NCI-H748 treated with DMSO at 0.1 percent for 48 hours (cell line): ENCODE data around the gene TSLP.

Source experiments
- DNase-seq: peaks from one replicate; lab custom pipeline; 2025; lab: John Stamatoyannopoulos, UW

TSLP gene

DNA sequence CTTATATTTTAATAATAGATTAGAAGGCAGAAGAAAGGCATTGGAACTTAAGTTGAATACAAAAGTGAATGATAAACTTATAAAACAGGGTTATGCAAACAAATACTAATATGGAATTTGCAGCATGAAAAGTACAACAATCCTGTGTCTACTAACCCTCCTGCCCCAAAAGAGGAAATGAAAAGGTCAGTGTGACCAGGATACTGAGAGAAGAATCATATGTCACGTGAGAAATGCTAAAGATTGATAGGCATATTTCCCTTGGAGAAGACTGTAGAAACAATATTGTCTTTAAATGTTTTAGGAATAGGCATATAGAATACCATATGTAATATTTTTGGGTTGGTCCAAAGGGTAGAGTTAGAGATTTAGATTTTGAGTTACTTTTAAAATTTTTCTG lies 24.5 kb downstream of the TSLP start:
- no peak for DNase-seq

DNA sequence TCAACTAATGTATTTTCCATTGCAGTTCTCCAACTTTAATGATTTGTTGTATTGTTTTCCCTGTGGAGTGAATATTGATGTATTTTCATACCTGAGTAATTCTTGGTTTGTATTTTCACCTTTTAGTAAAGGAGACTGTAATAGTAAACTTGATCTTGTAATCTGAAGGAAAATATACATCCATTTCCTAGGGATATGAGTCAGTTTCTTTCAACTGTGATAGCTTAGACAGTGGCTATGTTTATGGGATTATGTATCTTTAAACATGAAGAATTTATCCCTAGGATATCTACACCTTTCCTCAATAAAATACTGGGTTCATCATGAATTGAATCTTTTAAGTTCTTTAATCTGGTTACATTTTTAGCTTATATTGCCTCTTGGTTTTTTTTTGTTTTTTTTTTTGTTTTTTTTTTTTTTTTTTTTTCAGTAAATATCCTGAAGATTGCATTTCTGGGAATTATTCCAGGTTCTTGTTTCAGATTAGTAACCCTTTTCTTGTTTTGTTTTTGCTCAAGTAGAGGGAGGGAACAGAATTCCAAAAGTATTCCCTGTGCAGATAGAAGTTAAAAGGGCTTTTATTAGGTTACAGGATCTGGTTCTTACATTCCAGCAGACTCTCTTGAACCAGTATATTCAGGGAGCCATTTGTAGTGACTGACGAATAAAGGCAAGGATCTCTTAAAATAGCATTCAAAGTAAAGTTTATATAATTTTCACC lies 27.7 kb downstream of the TSLP start:
- no peak for DNase-seq

DNA sequence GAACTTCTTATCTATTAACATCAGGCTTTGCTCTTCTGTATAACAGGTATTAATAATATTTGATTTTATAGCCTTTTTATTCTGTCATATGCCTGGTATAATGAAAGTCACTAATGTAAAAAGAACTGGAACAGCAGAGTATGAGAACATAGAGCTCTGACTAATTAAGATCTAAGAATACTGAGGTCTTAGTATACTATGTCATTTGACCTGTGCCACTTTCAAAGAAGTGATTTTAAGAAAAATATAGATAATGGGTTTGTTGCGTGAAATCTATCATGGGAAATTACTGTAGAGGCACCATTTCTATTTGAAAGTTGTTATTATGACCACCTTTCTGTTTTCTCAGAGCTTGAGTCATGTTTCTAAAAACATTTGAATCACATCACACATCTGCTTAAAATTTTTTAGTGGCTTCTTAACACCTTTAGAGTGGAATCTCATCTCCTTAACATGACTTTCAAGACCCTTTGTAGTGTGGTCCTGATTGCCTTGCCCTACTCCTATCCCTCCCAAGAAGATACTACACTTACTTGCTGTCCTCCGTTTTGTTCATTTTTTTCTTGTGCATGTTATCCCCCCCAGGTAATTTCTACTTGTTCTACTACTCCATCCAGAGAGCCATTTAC lies 34.9 kb downstream of the TSLP start:
- DNase-seq: no peak

DNA sequence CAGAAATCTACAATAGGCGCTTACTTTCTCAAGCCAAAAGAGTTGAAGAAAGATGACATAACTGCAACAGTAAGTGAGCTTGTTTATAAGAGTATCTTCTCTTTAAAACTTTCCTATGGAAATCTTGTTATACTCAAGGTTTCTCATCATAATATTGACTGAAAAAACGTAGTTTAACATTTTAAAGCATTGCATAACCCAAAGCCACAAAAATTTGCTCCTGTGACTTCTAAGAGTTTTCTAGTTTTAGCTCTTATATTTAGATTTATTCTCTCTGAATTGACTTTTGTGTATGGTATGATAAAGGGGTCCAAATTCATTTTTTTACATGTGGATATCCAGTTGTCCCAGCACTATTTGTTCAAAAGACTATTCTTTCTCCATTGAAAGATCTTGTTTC lies 35.9 kb downstream of the TSLP start:
- no peak for DNase-seq

DNA sequence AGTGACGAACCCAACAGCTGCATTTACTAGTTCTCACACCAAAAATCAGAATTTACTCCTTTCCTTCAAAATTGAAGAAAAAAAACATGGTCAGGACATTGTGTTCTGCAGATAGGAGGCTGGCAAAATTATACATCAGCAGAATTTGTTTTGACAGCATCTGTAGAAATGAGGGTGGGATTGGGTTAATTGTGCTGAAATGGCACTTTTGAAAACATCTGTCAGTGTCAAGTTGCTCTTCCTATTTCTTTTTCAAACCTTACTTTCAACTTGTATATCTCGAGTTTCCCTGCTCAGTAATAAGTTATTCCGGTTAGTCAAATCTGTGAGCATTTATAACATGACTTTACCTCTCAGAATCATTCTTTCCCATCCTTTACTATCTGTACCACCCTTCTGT lies 40.4 kb downstream of the TSLP start:
- DNase-seq: no peak

DNA sequence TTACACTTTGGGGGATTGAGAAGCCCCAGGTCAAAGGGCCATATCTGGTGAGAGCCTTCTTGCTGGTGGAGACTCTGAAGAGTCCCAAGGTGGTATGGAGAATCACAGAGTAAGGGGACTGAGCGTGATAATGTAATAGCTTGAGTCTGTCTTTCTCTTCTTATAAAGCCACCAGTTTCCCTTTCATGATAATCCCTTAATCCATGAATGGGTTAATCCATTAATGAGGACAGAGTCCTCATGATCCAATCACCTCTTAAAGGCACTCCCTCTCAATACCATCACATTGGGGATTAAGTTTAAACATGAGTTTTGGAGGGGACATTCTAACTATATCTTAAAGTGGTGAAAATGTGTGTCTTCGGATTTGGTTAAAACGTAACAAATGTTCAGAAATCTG lies 42.2 kb downstream of the TSLP start:
- no peak for DNase-seq

DNA sequence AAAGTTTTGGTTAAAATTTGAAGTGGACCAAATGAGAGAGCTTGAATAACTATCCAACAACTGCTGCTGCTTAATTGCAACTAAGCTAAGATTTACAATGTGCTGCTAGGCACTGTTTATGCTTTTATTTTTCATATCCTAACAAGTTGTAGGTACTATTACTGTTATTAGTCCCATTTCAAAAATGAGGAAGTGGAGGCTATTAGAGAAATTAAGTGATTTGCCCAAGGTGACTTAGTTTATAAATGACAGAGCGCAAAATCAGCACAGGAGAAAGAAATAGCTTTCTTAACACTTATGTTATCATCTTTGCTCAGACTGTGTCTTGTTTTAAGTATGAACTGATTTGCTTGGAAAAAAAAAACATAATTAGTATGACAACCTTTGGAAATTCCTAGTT lies 43.7 kb downstream of the TSLP start:
- no peak for DNase-seq

DNA sequence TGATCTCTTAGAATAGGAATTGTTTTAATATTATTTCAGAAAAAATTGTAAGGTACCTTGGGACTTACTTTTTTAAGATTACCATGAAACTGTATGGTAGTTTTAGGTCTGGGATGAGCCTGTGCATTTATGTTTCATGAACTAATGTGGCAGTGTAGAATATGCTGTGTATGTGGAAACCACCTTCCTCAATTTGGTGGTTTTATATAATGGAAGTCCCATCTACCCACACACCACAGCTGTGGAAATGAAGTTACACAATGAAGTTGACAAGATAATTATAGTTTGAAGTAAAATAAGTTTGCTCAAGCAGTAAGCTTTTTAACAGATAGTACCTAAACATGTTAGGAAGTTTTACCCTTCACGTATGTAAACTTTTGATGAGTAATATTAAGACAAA lies 45.0 kb downstream of the TSLP start:
- no peak for DNase-seq

DNA sequence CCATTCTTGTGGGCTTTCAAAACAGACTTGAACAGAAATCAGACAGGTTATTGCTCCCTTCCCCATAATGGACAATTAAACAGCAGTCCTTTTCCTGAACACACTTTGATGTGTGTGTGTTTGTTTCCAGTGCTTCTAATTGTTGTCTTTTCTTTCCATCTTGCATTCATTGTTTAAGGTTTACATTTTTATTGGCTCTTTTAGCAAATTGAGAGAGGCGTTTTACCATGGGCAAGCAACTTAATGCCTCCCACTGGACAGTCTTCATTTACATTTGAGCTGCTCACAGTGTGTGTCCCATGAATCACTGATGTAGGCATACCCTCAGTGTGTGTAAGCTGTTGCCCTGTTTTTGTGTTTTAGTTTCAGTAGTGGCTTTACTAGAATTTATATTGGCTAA lies 45.6 kb downstream of the TSLP start:
- DNase-seq: no peak

DNA sequence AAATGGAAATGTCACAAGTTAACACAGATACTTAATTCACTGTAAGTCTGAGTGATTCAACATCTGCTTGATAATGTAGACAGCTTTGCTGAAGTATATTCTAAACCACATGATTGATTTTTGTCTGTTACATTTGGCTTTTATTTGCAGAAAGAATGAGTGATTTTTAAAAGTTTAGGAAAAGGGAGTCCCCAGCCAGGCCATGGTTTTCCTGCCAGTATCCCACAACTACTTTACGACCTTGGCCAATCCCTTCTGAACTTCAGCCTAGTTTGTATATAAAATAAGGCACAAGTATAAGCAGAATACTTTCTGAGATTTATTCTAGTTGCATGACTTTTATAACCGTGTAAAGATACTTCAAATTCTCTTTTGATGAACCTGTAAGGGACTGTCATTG lies 47.7 kb downstream of the TSLP start:
- no peak for DNase-seq

DNA sequence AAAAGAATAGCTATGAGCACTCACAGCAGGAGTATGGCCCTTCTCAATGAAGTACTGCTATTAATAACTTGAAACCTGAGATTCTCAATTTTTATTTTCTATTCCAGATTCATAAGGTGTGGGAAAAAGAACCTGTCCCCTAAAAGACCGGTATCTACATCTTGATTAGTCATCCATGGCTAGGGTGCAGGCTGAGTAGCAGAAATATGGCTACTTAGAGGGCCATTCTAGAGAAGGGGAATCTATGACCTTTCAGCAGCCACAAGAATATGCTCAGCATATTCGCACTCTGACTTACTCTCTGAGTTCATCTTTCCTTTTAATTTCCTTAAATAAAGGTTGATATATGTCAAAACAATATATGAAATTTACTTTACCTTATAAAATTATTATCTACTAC lies 48.3 kb downstream of the TSLP start:
- no peak for DNase-seq

DNA sequence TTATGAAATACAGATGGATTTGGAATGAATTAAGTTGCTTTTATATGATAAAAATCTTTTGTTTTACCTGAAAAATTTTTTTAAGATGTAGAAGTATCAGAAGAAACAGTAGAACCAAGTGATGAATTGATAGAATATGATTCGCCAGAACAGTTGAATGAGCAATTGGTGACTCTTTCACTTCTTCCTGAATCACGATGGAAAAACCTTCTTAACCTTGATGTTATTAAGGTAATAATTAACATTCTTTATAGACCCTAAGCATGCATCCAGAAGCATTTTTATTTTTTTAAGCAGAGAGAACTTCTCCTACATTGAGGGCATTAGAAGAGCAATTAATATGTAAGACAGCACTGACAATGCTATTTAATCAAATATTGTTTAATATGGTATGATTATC lies 49.4 kb downstream of the TSLP start:
- no peak for DNase-seq

DNA sequence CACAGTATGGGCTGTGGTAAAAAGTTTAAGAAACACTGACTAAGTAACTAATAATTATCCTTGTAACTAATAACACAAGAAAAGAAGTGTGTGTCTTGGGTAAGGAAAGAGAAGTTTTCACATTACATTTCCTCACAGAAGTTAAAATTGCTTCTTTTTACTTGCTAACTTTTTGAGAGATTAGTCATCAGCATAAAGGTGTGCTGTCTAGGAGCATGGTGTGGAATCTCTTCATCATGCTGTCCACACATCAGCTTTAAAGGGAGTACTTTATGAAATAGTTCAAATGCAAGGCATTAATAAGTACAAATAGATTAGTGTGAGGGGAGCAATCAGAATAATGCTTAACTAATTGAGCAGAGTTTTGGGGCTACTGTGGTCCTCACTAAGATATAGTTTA lies 50.4 kb downstream of the TSLP start:
- no peak for DNase-seq

DNA sequence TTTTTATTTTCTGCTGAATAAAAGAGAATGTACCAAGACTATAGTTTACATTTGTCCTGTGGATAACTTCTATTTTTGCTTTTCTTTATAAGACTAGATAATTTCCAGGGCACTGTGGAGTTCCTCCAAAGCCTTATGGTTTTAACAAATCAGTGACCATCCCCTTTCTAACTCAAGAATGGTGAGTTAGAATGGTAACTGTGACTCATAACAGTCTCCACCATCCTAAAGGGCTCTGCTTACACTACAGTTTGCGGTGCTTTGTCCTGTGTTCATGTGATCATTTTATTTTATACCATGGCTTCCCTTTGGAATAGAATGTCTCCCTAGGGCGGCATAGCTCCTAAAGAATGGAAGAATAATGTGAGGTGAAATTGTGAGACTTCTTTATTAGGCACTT lies 50.9 kb downstream of the TSLP start:
- DNase-seq: no peak

DNA sequence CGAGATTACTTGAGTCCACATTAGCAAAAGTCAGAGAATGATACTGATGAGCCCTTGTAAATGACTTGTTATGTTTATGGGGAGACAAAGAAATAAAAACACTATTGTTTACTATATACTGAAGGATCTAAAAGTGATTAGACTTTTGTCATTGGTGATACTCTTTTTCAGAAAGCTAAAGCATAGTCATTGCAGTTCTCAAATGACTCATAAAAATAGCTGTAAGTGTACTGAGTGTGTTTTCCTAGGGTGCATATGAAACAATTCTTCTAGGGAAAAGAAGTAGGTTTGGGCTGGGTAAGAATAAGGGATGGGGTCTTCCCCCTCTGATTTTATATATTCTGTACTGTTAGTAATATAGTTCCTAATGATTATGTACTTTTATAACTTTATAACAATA lies 53.3 kb downstream of the TSLP start:
- DNase-seq: no peak

DNA sequence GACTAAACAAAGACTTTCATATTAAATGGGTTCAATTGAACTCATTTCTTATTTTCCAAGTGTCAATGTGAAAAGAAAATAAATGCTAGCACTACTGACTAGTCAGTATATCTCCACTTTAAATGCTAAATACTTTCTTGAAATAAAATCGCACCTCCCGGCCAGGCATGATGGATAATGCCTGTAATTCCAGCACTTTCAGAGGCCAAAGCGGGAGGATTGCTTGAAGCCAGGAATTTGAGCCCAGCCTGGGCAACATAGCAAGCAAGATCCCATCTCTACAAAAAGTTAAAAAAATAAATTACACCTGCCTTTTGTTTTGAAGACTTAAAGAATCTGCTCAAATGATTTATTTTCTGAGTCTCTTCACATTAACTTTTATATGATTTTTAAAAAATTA lies 55.4 kb downstream of the TSLP start:
- DNase-seq: no peak
